ENCODE data around the gene TARS1.

The TARS1 gene

GRCh38 chr5:33440482-33441240 is at the start of gene TARS1:
TSS of gene TARS1 (plus strand) at chr5:33440965. CDS start at chr5:33441087, 122 bp downstream.
- DNase-seq (ENCODE audit: low read depth in 3 of 3, low spot score in 1 of 3), result peak; percentile 78 to 86 (median 82)

- no peak for DNase-seq (ENCODE audit: low read depth in 3 of 3, low spot score in 1 of 3)
These were observed 42.3 kb upstream of the TARS1 start for GRCh38 chr5:33398501-33398900.

- DNase-seq (ENCODE audit: low read depth in 3 of 3, low spot score in 1 of 3), result no peak
These were observed 40.1 kb upstream of the TARS1 start for GRCh38 chr5:33400675-33401074.

- no peak for DNase-seq (ENCODE audit: low read depth in 3 of 3, low spot score in 1 of 3)
These were observed 39.0 kb upstream of the TARS1 start for GRCh38 chr5:33401482-33402390.

GRCh38 chr5:33403187-33403586 is 37.6 kb upstream of the TARS1 start:
- no peak for DNase-seq (ENCODE audit: low read depth in 3 of 3, low spot score in 1 of 3)

GRCh38 chr5:33408816-33409215 is 31.9 kb upstream of the TARS1 start:
- no peak for DNase-seq (ENCODE audit: low read depth in 3 of 3, low spot score in 1 of 3)

- DNase-seq (ENCODE audit: low read depth in 3 of 3, low spot score in 1 of 3), result no peak
These were observed 31.2 kb upstream of the TARS1 start for GRCh38 chr5:33409435-33410170.

- no peak for DNase-seq (ENCODE audit: low read depth in 3 of 3, low spot score in 1 of 3)
These were observed 30.5 kb upstream of the TARS1 start for GRCh38 chr5:33410221-33410620.

GRCh38 chr5:33411498-33411897 is 29.3 kb upstream of the TARS1 start:
- DNase-seq (ENCODE audit: low read depth in 3 of 3, low spot score in 1 of 3), result no peak

- DNase-seq (ENCODE audit: low read depth in 3 of 3, low spot score in 1 of 3), result no peak
These were observed 24.9 kb upstream of the TARS1 start for GRCh38 chr5:33415811-33416354.

- DNase-seq (ENCODE audit: low read depth in 3 of 3, low spot score in 1 of 3), result no peak
These were observed 23.1 kb upstream of the TARS1 start for GRCh38 chr5:33417632-33418031.

GRCh38 chr5:33420946-33421345 is 19.8 kb upstream of the TARS1 start:
- DNase-seq (ENCODE audit: low read depth in 3 of 3, low spot score in 1 of 3), result no peak

- DNase-seq (ENCODE audit: low read depth in 3 of 3, low spot score in 1 of 3), result no peak
These were observed 18.6 kb upstream of the TARS1 start for GRCh38 chr5:33422191-33422590.

- DNase-seq (ENCODE audit: low read depth in 3 of 3, low spot score in 1 of 3), result no peak
These were observed 17.6 kb upstream of the TARS1 start for GRCh38 chr5:33423018-33423630.

GRCh38 chr5:33425314-33425713 is 15.5 kb upstream of the TARS1 start:
- no peak for DNase-seq (ENCODE audit: low read depth in 3 of 3, low spot score in 1 of 3)

- no peak for DNase-seq (ENCODE audit: low read depth in 3 of 3, low spot score in 1 of 3)
These were observed 9.8 kb upstream of the TARS1 start for GRCh38 chr5:33430983-33431382.

- DNase-seq (ENCODE audit: low read depth in 3 of 3, low spot score in 1 of 3), result no peak
These were observed 8.1 kb upstream of the TARS1 start for GRCh38 chr5:33432656-33433055.

GRCh38 chr5:33433303-33434240 is 7.2 kb upstream of the TARS1 start:
- DNase-seq (ENCODE audit: low read depth in 3 of 3, low spot score in 1 of 3), result no peak

- DNase-seq (ENCODE audit: low read depth in 3 of 3, low spot score in 1 of 3), result peak; percentile 11 to 39 (median 34)
These were observed 4.8 kb upstream of the TARS1 start for GRCh38 chr5:33435893-33436490.
